ENCODE measurements around the gene TMPRSS15.
A peak's percentile ranks its signal among the peaks of the same experiment; 100 is the strongest.
"Not testable (repeated sequence)": the region's sequence is repeated elsewhere in the genome, so short reads cannot be mapped to it uniquely, and the experiment has no call there.

TMPRSS15 gene

DNA sequence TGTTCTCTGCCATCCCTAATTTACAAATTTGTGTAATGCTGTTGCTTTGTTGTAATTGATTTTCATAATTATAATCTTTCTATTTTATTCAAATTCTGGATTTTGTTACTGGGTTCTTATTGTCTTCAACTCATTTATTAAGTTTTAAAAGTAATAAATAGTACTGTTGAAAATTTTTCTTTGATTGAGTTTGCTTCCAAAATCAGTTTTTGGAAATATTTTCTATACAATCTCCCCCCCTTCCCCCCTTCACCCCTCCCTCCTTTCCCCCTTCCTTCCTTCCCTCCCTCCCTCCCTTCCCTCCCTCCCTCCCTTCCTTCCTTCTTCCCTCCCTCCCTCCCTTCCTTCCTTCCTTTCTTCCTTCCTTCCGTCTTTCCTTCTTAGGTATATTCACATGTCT, 6.0 kb upstream of the TMPRSS15 start:
- TF ChIP-seq CTCF (IDR thresholded peaks at IDR 0.05; ENCODE audit: poor library complexity, severe bottlenecking): no peak
- H3K4me3 ChIP-seq (ENCODE audit: severe bottlenecking): no peak overlapping the region
- peaks cover 19% of the 10 kb centered on the region for H3K27me3 ChIP-seq (ENCODE audit: insufficient read depth, poor library complexity, severe bottlenecking)
- no peaks in the 10 kb centered on the region for H3K9me3 ChIP-seq (ENCODE audit: severe bottlenecking)
- DNase-seq (ENCODE audit: low spot score) (no peak), ATAC-seq (ENCODE audit: low read depth) (no peak)
- no peaks in the 10 kb centered on the region for H3K36me3 ChIP-seq (ENCODE audit: low read depth)
- H3K4me1 ChIP-seq (ENCODE audit: insufficient read depth, poor library complexity, severe bottlenecking): no peaks in the 10 kb centered on the region
- no peak overlapping the region for H3K27ac ChIP-seq (ENCODE audit: poor library complexity, severe bottlenecking)

DNA sequence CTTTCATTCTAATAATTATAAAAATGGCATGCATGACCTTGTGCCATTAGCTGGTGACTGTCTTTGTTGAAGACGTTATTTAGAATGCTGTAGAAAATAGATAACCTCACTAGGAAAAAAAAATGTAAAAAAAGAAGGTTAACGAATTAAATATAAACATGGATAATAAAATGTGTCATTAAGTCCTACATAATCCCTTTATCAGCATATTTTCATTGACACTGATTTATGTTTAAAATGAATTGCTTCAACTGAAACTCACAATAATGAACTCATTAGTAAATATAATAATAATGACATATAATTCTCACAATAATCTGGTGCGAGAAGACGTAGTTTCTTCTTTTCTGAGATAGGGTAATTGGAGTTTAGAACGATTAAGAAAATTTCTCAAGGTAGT, 4.7 kb downstream of the TMPRSS15 start:
- Histone ChIP-seq H3K9me3 (ENCODE audit: severe bottlenecking) (no peaks in the 10 kb centered on the region), H3K27me3 (ENCODE audit: insufficient read depth, poor library complexity, severe bottlenecking) (peaks cover 16% of the 10 kb centered on the region), H3K4me3 (ENCODE audit: severe bottlenecking) (no peak overlapping the region), H3K36me3 (ENCODE audit: low read depth) (no peaks in the 10 kb centered on the region), H3K4me1 (ENCODE audit: insufficient read depth, poor library complexity, severe bottlenecking) (no peaks in the 10 kb centered on the region), H3K27ac (ENCODE audit: poor library complexity, severe bottlenecking) (no peak overlapping the region)
- ATAC-seq (ENCODE audit: low read depth): no peak
- DNase-seq (ENCODE audit: low spot score): no peak
- TF ChIP-seq CTCF (IDR thresholded peaks at IDR 0.05; ENCODE audit: poor library complexity, severe bottlenecking): no peak

GRCh38 chr21:18387994-18388393, 15.6 kb downstream of the TMPRSS15 start:
- Histone ChIP-seq H3K36me3 (ENCODE audit: low read depth) (no peaks in the 10 kb centered on the region), H3K4me3 (ENCODE audit: severe bottlenecking) (no peak overlapping the region), H3K4me1 (ENCODE audit: insufficient read depth, poor library complexity, severe bottlenecking) (no peaks in the 10 kb centered on the region), H3K27me3 (ENCODE audit: insufficient read depth, poor library complexity, severe bottlenecking) (peaks cover 3% of the 10 kb centered on the region), H3K27ac (ENCODE audit: poor library complexity, severe bottlenecking) (no peak overlapping the region), H3K9me3 (ENCODE audit: severe bottlenecking) (no peaks in the 10 kb centered on the region)
- no peak for TF ChIP-seq CTCF (IDR thresholded peaks at IDR 0.05; ENCODE audit: poor library complexity, severe bottlenecking)
- DNase-seq (ENCODE audit: low spot score) (no peak), ATAC-seq (ENCODE audit: low read depth) (no peak)

DNA sequence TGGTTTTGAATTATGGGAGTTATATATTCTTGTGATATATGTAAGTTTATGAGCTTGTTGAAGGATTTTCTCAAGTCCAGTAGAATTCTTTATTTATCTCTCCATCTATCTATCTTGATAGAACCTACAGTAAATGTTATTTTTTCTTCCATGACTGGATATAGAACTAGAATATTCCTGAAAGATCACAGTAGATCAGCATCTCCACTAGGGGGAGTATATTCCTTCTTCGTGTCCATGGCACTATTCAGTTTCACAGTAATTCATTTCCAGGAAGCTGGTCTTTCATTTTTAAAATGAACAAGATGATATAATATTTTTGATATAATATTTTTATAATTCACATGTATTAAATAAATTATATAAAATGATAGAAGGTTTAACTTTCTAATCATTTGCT, 18.8 kb downstream of the TMPRSS15 start:
- no peaks in the 10 kb centered on the region for H3K36me3 ChIP-seq (ENCODE audit: low read depth)
- H3K4me1 ChIP-seq (ENCODE audit: insufficient read depth, poor library complexity, severe bottlenecking): no peaks in the 10 kb centered on the region
- peaks cover 6% of the 10 kb centered on the region for H3K27me3 ChIP-seq (ENCODE audit: insufficient read depth, poor library complexity, severe bottlenecking)
- ATAC-seq (ENCODE audit: low read depth) (no peak), DNase-seq (ENCODE audit: low spot score) (no peak)
- no peaks in the 10 kb centered on the region for H3K9me3 ChIP-seq (ENCODE audit: severe bottlenecking)
- no peak overlapping the region for H3K4me3 ChIP-seq (ENCODE audit: severe bottlenecking)
- TF ChIP-seq CTCF (IDR thresholded peaks at IDR 0.05; ENCODE audit: poor library complexity, severe bottlenecking): peak; percentile 69
- H3K27ac ChIP-seq (ENCODE audit: poor library complexity, severe bottlenecking): no peak overlapping the region

GRCh38 chr21:18382934-18383619, 20.5 kb downstream of the TMPRSS15 start:
- not testable (repeated sequence) for DNase-seq (ENCODE audit: low spot score); H3K27ac ChIP-seq (ENCODE audit: poor library complexity, severe bottlenecking); ATAC-seq (ENCODE audit: low read depth); H3K4me1 ChIP-seq (ENCODE audit: insufficient read depth, poor library complexity, severe bottlenecking); H3K9me3 ChIP-seq (ENCODE audit: severe bottlenecking); H3K36me3 ChIP-seq (ENCODE audit: low read depth); H3K4me3 ChIP-seq (ENCODE audit: severe bottlenecking)
- peaks cover 12% of the 10 kb centered on the region for H3K27me3 ChIP-seq (ENCODE audit: insufficient read depth, poor library complexity, severe bottlenecking)
